Fibroblast of lung (primary cell): Measurements from ENCODE around the gene SEMA4B.

Experiments
- EZH2 ChIP-seq: IDR thresholded peaks from 2 replicates; pipeline ENCODE4 v1.5.1; 2012; ENCODE audit warnings: low read length, control low read depth, mild to moderate bottlenecking; ENCODE audit errors: missing control alignments
- TF ChIP-seq, protein P1 (sequence below), 2 donors: IDR thresholded peaks in 1 of 2; conservative IDR thresholded peaks in 1 of 2; 1 replicate in 1 of 2; 2 replicates in 1 of 2; pipeline ENCODE4 v1.5.1; 2011 to 2012; ENCODE audit warnings: low read length in 2 of 2, control low read depth in 1 of 2, inconsistent platforms in 1 of 2, low read depth in 1 of 2, mild to moderate bottlenecking in 1 of 2

GRCh38 chr15:90217671-90218394, 16.7 kb downstream of the SEMA4B start:
- TF ChIP-seq, protein P1, sequence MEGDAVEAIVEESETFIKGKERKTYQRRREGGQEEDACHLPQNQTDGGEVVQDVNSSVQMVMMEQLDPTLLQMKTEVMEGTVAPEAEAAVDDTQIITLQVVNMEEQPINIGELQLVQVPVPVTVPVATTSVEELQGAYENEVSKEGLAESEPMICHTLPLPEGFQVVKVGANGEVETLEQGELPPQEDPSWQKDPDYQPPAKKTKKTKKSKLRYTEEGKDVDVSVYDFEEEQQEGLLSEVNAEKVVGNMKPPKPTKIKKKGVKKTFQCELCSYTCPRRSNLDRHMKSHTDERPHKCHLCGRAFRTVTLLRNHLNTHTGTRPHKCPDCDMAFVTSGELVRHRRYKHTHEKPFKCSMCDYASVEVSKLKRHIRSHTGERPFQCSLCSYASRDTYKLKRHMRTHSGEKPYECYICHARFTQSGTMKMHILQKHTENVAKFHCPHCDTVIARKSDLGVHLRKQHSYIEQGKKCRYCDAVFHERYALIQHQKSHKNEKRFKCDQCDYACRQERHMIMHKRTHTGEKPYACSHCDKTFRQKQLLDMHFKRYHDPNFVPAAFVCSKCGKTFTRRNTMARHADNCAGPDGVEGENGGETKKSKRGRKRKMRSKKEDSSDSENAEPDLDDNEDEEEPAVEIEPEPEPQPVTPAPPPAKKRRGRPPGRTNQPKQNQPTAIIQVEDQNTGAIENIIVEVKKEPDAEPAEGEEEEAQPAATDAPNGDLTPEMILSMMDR (conservative IDR thresholded peaks at IDR 0.05 in 1 of 2, IDR thresholded peaks at IDR 0.05 in 1 of 2; ENCODE audit: low read depth in 1 of 2, low read length in 2 of 2) = no peak
- TF ChIP-seq EZH2 = no peak
